ENCODE results near the gene SEMA6C. TPM values are rescaled to one million over a fixed set of nuclear protein-coding genes. Genes with fewer than 3 reads are reported as not detected.

The SEMA6C gene
- total RNA-seq, 1 experiment from 2014 or later: not detected

GRCh38 chr1:151165738-151166504 lies 19.5 kb upstream of the SEMA6C start, which contains the start of the genes LYSMD1 and SCNM1:
TSS of gene LYSMD1 (minus strand) at chr1:151165902. CDS start at chr1:151165258, 644 bp downstream.
TSS of gene SCNM1 (plus strand) at chr1:151166144. CDS start at chr1:151166153, 9 bp downstream.
- DNase-seq (ENCODE audit: low read depth): peak; percentile 97
- in situ Hi-C loops (cut with HindIII; ENCODE audit: low pct_unique_long_range_greater_than_20kb, low sequenced_read_pairs): no loop called here

- DNase-seq (ENCODE audit: low read depth): no peak
- in situ Hi-C loops (cut with HindIII; ENCODE audit: low pct_unique_long_range_greater_than_20kb, low sequenced_read_pairs): no loop called here
These were observed 18.9 kb upstream of the SEMA6C start for GRCh38 chr1:151165281-151165737.

- DNase-seq (ENCODE audit: low read depth): no peak
- in situ Hi-C loops (cut with HindIII; ENCODE audit: low pct_unique_long_range_greater_than_20kb, low sequenced_read_pairs): no loop called here
These were observed 18.4 kb upstream of the SEMA6C start for GRCh38 chr1:151164732-151165280.

GRCh38 chr1:151159373-151159772 lies 12.9 kb upstream of the SEMA6C start:
- in situ Hi-C loops (cut with HindIII; ENCODE audit: low pct_unique_long_range_greater_than_20kb, low sequenced_read_pairs): no loop called here

GRCh38 chr1:151158751-151159251 lies 12.4 kb upstream of the SEMA6C start:
- in situ Hi-C loops (cut with HindIII; ENCODE audit: low pct_unique_long_range_greater_than_20kb, low sequenced_read_pairs): no loop called here
- no peak for DNase-seq (ENCODE audit: low read depth)

More at GRCh38 chr1:151159373-151159772, 12.9 kb upstream of the SEMA6C start:
- DNase-seq (ENCODE audit: low read depth): no peak

- DNase-seq (ENCODE audit: low read depth): no peak
- in situ Hi-C loops (cut with HindIII; ENCODE audit: low pct_unique_long_range_greater_than_20kb, low sequenced_read_pairs): no loop called here
These were observed 11.9 kb upstream of the SEMA6C start for GRCh38 chr1:151158326-151158725.

GRCh38 chr1:151157067-151157531 lies 10.7 kb upstream of the SEMA6C start:
- in situ Hi-C loops (cut with HindIII; ENCODE audit: low pct_unique_long_range_greater_than_20kb, low sequenced_read_pairs): no loop called here
- no peak for DNase-seq (ENCODE audit: low read depth)

GRCh38 chr1:151156515-151156819 lies 10.0 kb upstream of the SEMA6C start, which contains the start of gene TNFAIP8L2:
TSS of gene TNFAIP8L2 (plus strand) at chr1:151156649. CDS start at chr1:151158698, 2,049 bp downstream.
- no peak for DNase-seq (ENCODE audit: low read depth)
- in situ Hi-C loops (cut with HindIII; ENCODE audit: low pct_unique_long_range_greater_than_20kb, low sequenced_read_pairs): no loop called here

- in situ Hi-C loops (cut with HindIII; ENCODE audit: low pct_unique_long_range_greater_than_20kb, low sequenced_read_pairs): no loop called here
- DNase-seq (ENCODE audit: low read depth): no peak
These were observed 1.2 kb upstream of the SEMA6C start for GRCh38 chr1:151147665-151148064.

GRCh38 chr1:151147132-151147503 lies 687 bp upstream of the SEMA6C start:
- in situ Hi-C loops (cut with HindIII; ENCODE audit: low pct_unique_long_range_greater_than_20kb, low sequenced_read_pairs): no loop called here
- no peak for DNase-seq (ENCODE audit: low read depth)

- in situ Hi-C loops (cut with HindIII; ENCODE audit: low pct_unique_long_range_greater_than_20kb, low sequenced_read_pairs): no loop called here
- DNase-seq (ENCODE audit: low read depth): no peak
These were observed 389 bp downstream of the SEMA6C start for GRCh38 chr1:151146072-151146411.

GRCh38 chr1:151145304-151146071 lies 943 bp downstream of the SEMA6C start:
- in situ Hi-C loops (cut with HindIII; ENCODE audit: low pct_unique_long_range_greater_than_20kb, low sequenced_read_pairs): no loop called here
- no peak for DNase-seq (ENCODE audit: low read depth)

- in situ Hi-C loops (cut with HindIII; ENCODE audit: low pct_unique_long_range_greater_than_20kb, low sequenced_read_pairs): no loop called here
- DNase-seq (ENCODE audit: low read depth): no peak
These were observed 1.7 kb downstream of the SEMA6C start for GRCh38 chr1:151144474-151145303.

- in situ Hi-C loops (cut with HindIII; ENCODE audit: low pct_unique_long_range_greater_than_20kb, low sequenced_read_pairs): no loop called here
- no peak for DNase-seq (ENCODE audit: low read depth)
These were observed 2.4 kb downstream of the SEMA6C start for GRCh38 chr1:151143986-151144385.

- no peak for DNase-seq (ENCODE audit: low read depth)
- in situ Hi-C loops (cut with HindIII; ENCODE audit: low pct_unique_long_range_greater_than_20kb, low sequenced_read_pairs): no loop called here
These were observed 3.4 kb downstream of the SEMA6C start for GRCh38 chr1:151143057-151143435.

- in situ Hi-C loops (cut with HindIII; ENCODE audit: low pct_unique_long_range_greater_than_20kb, low sequenced_read_pairs): no loop called here
- DNase-seq (ENCODE audit: low read depth): no peak
These were observed 3.9 kb downstream of the SEMA6C start for GRCh38 chr1:151142411-151143056.

- DNase-seq (ENCODE audit: low read depth): no peak
- in situ Hi-C loops (cut with HindIII; ENCODE audit: low pct_unique_long_range_greater_than_20kb, low sequenced_read_pairs): no loop called here
These were observed 8.6 kb downstream of the SEMA6C start for GRCh38 chr1:151137789-151138188.
